ENCODE measurements around the gene ERMARD. TPM values are rescaled to one million over a fixed set of nuclear protein-coding genes. Genes with fewer than 3 reads are reported as not detected.

ERMARD gene
- total RNA-seq, 1 donor from 2014 or later: 26.1 TPM

- H3K36me3 Mint-ChIP-seq (ENCODE audit: low read depth): no peaks in the 10 kb centered on the region
- no peak for DNase-seq (ENCODE audit: low spot score)
- TF ChIP-seq, protein P1, sequence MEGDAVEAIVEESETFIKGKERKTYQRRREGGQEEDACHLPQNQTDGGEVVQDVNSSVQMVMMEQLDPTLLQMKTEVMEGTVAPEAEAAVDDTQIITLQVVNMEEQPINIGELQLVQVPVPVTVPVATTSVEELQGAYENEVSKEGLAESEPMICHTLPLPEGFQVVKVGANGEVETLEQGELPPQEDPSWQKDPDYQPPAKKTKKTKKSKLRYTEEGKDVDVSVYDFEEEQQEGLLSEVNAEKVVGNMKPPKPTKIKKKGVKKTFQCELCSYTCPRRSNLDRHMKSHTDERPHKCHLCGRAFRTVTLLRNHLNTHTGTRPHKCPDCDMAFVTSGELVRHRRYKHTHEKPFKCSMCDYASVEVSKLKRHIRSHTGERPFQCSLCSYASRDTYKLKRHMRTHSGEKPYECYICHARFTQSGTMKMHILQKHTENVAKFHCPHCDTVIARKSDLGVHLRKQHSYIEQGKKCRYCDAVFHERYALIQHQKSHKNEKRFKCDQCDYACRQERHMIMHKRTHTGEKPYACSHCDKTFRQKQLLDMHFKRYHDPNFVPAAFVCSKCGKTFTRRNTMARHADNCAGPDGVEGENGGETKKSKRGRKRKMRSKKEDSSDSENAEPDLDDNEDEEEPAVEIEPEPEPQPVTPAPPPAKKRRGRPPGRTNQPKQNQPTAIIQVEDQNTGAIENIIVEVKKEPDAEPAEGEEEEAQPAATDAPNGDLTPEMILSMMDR (IDR thresholded peaks at IDR 0.05): no peak
- H3K9me3 Mint-ChIP-seq (ENCODE audit: low read depth): no peaks in the 10 kb centered on the region
- H3K27me3 Mint-ChIP-seq (ENCODE audit: low read depth): peaks cover 46% of the 10 kb centered on the region
- no peak overlapping the region for H3K27ac Mint-ChIP-seq (ENCODE audit: unreplicated experiment)
- peaks cover 12% of the 10 kb centered on the region for H3K4me1 Mint-ChIP-seq (ENCODE audit: low read depth)
- no peak overlapping the region for H3K4me3 Mint-ChIP-seq (ENCODE audit: unreplicated experiment)
These were observed 51.9 kb downstream of the ERMARD start for GRCh38 chr6:169803271-169803811.

DNA sequence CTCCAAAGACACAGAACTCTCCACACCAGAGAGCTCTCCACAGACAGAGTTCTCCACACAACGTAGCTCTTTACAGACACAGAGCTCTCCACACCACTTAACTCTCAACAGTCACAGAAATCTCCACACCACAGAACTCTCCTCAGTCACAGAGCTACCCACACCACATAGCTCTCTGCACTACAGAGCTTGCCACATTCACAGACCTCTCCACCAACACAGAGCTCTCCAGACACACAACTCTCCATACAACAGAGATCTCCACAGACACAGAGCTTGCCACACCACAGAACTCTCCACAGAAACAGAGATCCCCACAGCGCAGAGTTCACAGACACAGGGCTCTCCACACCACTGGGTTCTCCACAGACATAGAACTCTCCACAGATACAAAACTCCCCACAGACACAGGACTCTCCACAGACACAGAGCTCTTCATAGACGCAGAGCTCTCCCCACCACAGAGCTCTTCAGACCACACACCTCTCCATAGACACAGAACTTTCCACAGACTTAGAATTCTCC lies 52.5 kb downstream of the ERMARD start:
- peaks cover 46% of the 10 kb centered on the region for H3K27me3 Mint-ChIP-seq (ENCODE audit: low read depth)
- H3K9me3 Mint-ChIP-seq (ENCODE audit: low read depth): no peaks in the 10 kb centered on the region
- peaks cover 12% of the 10 kb centered on the region for H3K4me1 Mint-ChIP-seq (ENCODE audit: low read depth)
- TF ChIP-seq, protein P1 (IDR thresholded peaks at IDR 0.05): no peak
- no peak overlapping the region for H3K4me3 Mint-ChIP-seq (ENCODE audit: unreplicated experiment)
- no peak for DNase-seq (ENCODE audit: low spot score)
- no peaks in the 10 kb centered on the region for H3K36me3 Mint-ChIP-seq (ENCODE audit: low read depth)
- no peak overlapping the region for H3K27ac Mint-ChIP-seq (ENCODE audit: unreplicated experiment)

DNA sequence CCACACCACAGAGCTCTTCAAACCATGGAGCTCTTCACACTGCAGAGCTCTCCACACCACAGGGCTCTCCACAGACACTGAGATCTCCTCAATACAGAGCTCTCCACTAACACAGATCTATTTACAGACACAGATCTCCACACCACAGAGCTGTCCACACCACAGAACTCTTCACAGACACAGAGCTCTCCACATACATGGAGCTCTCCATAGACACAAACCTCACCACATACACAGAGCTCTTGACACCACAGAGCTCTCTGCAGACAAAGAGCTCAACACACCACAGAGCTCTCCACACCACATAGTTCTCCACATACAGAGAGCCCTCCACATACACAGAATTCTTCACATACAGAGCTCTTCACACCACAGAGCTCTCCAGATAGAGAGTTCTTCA lies 53.0 kb downstream of the ERMARD start:
- no peak for DNase-seq (ENCODE audit: low spot score)
- peaks cover 46% of the 10 kb centered on the region for H3K27me3 Mint-ChIP-seq (ENCODE audit: low read depth)
- H3K9me3 Mint-ChIP-seq (ENCODE audit: low read depth): no peaks in the 10 kb centered on the region
- no peaks in the 10 kb centered on the region for H3K36me3 Mint-ChIP-seq (ENCODE audit: low read depth)
- TF ChIP-seq, protein P1 (IDR thresholded peaks at IDR 0.05): no peak
- H3K4me3 Mint-ChIP-seq (ENCODE audit: unreplicated experiment): no peak overlapping the region
- no peak overlapping the region for H3K27ac Mint-ChIP-seq (ENCODE audit: unreplicated experiment)
- H3K4me1 Mint-ChIP-seq (ENCODE audit: low read depth): peaks cover 12% of the 10 kb centered on the region

DNA sequence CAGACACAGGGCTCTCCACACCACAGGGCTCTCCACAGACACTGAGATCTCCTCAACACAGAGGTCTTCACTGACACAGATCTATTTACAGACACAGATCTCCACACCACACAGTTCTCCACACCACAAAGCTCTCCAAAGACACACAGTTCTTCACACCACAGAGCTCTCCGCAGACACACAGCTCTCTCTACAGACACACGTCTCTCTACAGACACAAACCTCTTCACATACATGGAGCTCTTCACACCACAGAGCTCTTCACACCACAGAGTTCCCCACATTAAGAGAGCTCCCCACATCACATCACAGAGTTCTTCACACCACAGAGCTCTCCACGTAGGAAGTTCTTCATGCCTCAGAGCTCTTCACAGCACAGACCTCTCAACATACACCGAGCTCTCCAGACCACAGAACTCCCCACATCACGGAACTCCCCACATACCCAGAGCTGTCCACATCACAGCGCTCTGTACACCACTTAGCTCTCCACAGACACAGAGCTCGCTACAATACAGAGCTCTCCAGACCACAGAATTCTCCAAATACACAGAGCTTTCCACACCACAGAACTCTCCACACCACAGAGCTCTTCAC lies 53.9 kb downstream of the ERMARD start:
- Mint-ChIP-seq H3K27ac (ENCODE audit: unreplicated experiment) (no peak overlapping the region), H3K9me3 (ENCODE audit: low read depth) (no peaks in the 10 kb centered on the region), H3K36me3 (ENCODE audit: low read depth) (no peaks in the 10 kb centered on the region), H3K27me3 (ENCODE audit: low read depth) (peaks cover 46% of the 10 kb centered on the region), H3K4me3 (ENCODE audit: unreplicated experiment) (no peak overlapping the region), H3K4me1 (ENCODE audit: low read depth) (peaks cover 9% of the 10 kb centered on the region)
- TF ChIP-seq, protein P1 (IDR thresholded peaks at IDR 0.05): no peak
- DNase-seq (ENCODE audit: low spot score): no peak

- Mint-ChIP-seq H3K27me3 (ENCODE audit: low read depth) (peaks cover 46% of the 10 kb centered on the region), H3K9me3 (ENCODE audit: low read depth) (no peaks in the 10 kb centered on the region), H3K27ac (ENCODE audit: unreplicated experiment) (no peak overlapping the region), H3K4me1 (ENCODE audit: low read depth) (no peaks in the 10 kb centered on the region), H3K4me3 (ENCODE audit: unreplicated experiment) (no peak overlapping the region), H3K36me3 (ENCODE audit: low read depth) (no peaks in the 10 kb centered on the region)
- no peak for DNase-seq (ENCODE audit: low spot score)
- TF ChIP-seq, protein P1 (IDR thresholded peaks at IDR 0.05): no peak
These were observed 55.3 kb downstream of the ERMARD start for GRCh38 chr6:169806701-169807100.

Data from chondrocyte (in vitro differentiated cells).